ENCODE measurements around the gene TNIK.

DNA sequence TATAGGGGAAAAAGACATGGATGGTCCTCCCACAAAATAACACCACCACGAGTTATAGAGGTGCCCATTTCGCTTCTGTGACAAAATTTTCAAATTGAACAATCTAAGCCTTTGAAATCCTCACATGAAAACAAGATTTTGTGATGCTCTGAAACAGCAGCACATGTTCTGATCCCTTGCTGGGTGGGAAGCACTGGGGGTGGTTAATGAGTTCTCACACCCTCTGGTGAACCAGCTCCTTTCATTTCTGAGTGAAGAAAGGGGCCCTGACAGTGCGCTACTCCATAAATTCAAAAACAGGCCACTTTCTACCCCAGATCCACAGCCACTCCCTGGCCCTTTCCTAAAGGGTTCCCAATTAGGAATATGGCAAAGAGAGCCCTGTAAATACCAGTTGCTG is 129.3 kb downstream of the TNIK start:
- TF ChIP-seq, protein P1, sequence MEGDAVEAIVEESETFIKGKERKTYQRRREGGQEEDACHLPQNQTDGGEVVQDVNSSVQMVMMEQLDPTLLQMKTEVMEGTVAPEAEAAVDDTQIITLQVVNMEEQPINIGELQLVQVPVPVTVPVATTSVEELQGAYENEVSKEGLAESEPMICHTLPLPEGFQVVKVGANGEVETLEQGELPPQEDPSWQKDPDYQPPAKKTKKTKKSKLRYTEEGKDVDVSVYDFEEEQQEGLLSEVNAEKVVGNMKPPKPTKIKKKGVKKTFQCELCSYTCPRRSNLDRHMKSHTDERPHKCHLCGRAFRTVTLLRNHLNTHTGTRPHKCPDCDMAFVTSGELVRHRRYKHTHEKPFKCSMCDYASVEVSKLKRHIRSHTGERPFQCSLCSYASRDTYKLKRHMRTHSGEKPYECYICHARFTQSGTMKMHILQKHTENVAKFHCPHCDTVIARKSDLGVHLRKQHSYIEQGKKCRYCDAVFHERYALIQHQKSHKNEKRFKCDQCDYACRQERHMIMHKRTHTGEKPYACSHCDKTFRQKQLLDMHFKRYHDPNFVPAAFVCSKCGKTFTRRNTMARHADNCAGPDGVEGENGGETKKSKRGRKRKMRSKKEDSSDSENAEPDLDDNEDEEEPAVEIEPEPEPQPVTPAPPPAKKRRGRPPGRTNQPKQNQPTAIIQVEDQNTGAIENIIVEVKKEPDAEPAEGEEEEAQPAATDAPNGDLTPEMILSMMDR (IDR thresholded peaks at IDR 0.05; ENCODE audit: low read length): no peak
- no peak for TF ChIP-seq EZH2 (IDR thresholded peaks at IDR 0.05; ENCODE audit: borderline replicate concordance, low read length)

All from OCI-LY1 (cell line).